Type B pancreatic cell (in vitro differentiated cells): ENCODE measurements around the gene CORO7. TPM values are rescaled to one million over a fixed set of nuclear protein-coding genes. Genes with fewer than 3 reads are reported as not detected.

Experiments
- DNase-seq: peaks from one replicate; pipeline ENCODE4 v3.0.0; 2021; ENCODE audit warnings: mixed read lengths; ENCODE audit not compliant: unreplicated experiment; ENCODE audit errors: extremely low spot score
- H3K27ac Mint-ChIP-seq: 2 replicates; pipeline ENCODE4 v1.8.0; 2021; ENCODE audit warnings: mild to moderate bottlenecking, mixed read lengths
- H3K27me3 Mint-ChIP-seq: 2 replicates; pipeline ENCODE4 v1.8.0; 2021; ENCODE audit warnings: mixed read lengths
- H3K36me3 Mint-ChIP-seq: 2 replicates; pipeline ENCODE4 v1.8.0; 2021; ENCODE audit warnings: mixed read lengths
- H3K4me1 Mint-ChIP-seq: one replicate; pipeline ENCODE4 v1.8.0; 2021; ENCODE audit warnings: mixed read lengths; ENCODE audit not compliant: unreplicated experiment
- H3K4me3 Mint-ChIP-seq: 2 replicates; pipeline ENCODE4 v1.8.0; 2021; ENCODE audit warnings: mild to moderate bottlenecking, mixed read lengths
- H3K9me3 Mint-ChIP-seq: 2 replicates; pipeline ENCODE4 v1.8.0; 2021; ENCODE audit warnings: mixed read lengths
- total RNA-seq: library from RNA; stranded (reverse); gene quantifications from 2 replicates; pipeline ENCODE4 v1.2.1, GENCODE V29; 2021; ENCODE audit warnings: low replicate concordance
- TF ChIP-seq, protein P1 (sequence below): fragments of 200-600 bp; sonication (generic); conservative IDR thresholded peaks from 2 replicates; pipeline ENCODE4 v1.5.0; 2021; ENCODE audit warnings: antibody characterized with exemption, mild to moderate bottlenecking

The CORO7 gene
- total RNA-seq, 1 donor from 2014 or later, result 32.3 TPM

DNA sequence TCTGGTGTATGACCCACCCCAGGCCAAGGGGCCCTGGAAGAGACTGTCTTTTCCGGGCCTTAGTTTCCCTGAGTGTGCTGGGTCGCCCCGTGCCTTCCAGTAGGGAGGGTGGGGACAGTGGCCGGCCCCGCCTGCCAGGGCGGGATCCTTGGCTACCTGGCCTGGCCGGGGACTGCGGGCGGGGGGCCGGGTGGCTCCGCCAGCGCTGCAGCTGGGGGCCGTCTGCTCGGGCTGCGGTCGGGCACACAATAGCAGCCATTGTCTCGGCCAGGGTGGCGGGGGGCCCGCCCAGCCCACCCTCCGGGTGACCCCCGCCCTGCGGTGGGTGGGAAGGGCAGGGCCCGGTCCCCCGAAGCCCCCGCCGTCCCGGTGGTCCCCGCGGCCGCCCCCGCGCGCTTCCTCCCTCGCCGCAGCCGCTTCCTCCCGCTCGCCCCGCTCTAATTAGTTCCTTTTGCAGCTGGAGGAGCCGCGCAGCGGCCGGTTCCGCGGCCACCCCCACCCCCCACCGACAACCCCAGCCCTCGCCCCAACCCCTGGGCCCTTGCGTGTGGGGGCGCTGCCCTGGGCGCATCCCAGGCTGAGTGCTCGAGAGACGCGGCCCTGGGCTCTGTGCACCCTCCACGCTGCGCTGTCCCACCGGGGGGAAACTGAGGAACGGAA lies 88.9 kb downstream of the CORO7 start:
- Mint-ChIP-seq H3K36me3 (no peaks in the 10 kb centered on the region), H3K9me3 (no peaks in the 10 kb centered on the region), H3K4me3 (peak overlapping the region; percentile 74), H3K27ac (no peak overlapping the region), H3K4me1 (peaks cover 20% of the 10 kb centered on the region), H3K27me3 (no peaks in the 10 kb centered on the region)
- no peak for DNase-seq
- TF ChIP-seq, protein P1, sequence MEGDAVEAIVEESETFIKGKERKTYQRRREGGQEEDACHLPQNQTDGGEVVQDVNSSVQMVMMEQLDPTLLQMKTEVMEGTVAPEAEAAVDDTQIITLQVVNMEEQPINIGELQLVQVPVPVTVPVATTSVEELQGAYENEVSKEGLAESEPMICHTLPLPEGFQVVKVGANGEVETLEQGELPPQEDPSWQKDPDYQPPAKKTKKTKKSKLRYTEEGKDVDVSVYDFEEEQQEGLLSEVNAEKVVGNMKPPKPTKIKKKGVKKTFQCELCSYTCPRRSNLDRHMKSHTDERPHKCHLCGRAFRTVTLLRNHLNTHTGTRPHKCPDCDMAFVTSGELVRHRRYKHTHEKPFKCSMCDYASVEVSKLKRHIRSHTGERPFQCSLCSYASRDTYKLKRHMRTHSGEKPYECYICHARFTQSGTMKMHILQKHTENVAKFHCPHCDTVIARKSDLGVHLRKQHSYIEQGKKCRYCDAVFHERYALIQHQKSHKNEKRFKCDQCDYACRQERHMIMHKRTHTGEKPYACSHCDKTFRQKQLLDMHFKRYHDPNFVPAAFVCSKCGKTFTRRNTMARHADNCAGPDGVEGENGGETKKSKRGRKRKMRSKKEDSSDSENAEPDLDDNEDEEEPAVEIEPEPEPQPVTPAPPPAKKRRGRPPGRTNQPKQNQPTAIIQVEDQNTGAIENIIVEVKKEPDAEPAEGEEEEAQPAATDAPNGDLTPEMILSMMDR, result no peak

DNA sequence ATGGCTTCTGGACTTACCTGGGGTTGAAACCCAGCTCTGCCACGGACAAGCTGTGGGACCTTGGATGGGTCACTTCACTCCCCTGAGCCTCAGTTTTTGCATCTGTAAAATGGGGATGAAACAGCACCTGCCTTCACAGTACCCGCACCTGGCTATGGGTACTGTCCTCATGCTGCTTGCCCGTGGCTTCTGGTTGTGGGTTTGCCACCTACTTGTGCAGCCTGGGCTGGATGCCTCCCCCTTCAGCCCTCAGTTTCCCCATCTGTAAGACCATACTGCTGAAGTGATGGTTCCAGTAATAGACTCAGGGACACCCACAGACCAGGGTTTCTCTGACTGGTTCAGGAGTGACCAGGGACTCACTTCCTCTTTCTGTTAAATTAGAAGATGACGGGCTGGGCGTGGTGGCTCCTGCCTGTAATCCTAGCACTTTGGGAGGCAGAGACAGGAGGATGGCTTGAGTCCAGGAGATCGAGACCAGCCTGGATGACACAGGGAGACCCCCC lies 91.1 kb downstream of the CORO7 start:
- Mint-ChIP-seq H3K36me3 (no peaks in the 10 kb centered on the region), H3K27ac (no peak overlapping the region), H3K4me3 (no peak overlapping the region), H3K27me3 (no peaks in the 10 kb centered on the region), H3K4me1 (peaks cover 20% of the 10 kb centered on the region), H3K9me3 (no peaks in the 10 kb centered on the region)
- no peak for DNase-seq
- TF ChIP-seq, protein P1, result no peak

DNA sequence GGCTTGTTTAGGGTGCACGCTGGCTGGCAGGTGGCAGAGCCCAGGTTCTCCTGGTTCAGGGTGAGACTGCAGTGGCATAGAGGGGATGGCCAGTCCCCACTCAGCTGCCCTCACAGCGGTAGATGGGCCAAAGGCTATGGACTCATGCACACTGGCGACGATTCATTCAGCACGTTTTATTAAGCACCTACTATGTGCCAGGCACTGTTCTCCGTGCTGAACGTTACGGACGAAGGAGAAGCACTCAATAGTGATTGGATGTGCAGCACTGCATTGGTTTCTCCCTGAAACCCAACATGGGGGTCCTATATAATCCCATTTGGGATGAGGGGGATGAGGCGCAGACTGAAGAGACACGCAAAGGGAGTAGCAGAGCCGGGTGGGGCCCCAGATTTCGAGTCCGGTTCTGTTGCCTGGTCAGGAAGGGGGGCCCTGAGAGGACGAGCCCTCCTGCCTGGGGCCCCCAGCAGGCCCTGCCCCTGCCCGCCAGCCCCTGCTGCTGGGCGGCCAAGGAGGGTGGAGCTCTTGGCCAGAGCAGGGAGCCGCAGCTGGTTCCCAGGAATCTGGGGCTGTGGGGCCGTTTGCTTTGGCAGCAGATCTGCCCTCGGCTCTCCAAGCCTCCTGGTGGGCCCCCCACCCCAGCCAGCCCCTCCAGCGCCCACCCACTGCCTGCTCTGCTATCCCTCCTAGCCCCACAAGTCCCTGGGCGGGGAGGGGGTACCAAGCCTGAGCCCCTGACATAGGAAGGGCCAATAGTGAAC lies 91.7 kb downstream of the CORO7 start:
- peaks cover 17% of the 10 kb centered on the region for H3K4me1 Mint-ChIP-seq

DNA sequence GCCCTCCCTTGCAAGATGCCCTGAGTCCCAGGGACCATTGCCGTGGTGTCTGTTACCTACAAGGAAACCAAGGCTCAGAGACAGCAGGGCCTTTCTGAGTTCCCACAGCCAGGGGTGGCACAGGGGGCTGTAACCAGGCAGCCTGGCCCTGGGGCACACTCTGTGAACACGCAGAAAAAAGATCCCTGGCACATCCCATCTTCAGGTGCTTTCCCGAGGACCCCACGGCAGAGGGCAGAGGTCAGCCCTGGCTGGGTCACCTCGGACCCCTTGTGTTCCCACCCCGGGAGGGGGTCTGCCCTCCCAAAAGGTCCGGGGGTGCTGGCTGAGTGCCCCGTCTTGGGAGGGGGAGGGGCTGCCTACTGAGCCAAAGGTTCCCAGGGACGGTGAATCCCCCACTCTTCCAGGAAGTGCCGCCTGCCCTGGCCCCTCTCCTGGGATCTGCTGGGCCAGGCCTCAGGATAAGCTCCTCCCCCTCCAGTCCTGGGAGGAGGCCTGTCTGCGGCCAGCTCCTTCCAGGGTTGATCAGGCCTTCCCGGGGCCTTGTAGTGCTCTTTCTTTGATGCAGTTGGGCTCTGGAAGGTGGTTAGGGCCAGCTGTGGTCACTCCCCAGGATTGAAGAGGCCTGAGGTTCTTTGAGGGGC lies 92.4 kb downstream of the CORO7 start:
- no peaks in the 10 kb centered on the region for H3K27me3 Mint-ChIP-seq
- peak overlapping the region; percentile 66 for H3K4me3 Mint-ChIP-seq
- H3K4me1 Mint-ChIP-seq, result peaks cover 10% of the 10 kb centered on the region
- TF ChIP-seq, protein P1, result no peak
- H3K27ac Mint-ChIP-seq, result peak overlapping the region; percentile 34
- no peaks in the 10 kb centered on the region for H3K36me3 Mint-ChIP-seq
- no peak for DNase-seq
- H3K9me3 Mint-ChIP-seq, result no peaks in the 10 kb centered on the region

More for the DNA sequence above, 91.7 kb downstream of the CORO7 start:
- no peak for DNase-seq
- Mint-ChIP-seq H3K9me3 (no peaks in the 10 kb centered on the region), H3K36me3 (no peaks in the 10 kb centered on the region), H3K4me3 (peak overlapping the region; percentile 66), H3K27me3 (no peaks in the 10 kb centered on the region), H3K27ac (peak overlapping the region; percentile 34)
- TF ChIP-seq, protein P1, result no peak

DNA sequence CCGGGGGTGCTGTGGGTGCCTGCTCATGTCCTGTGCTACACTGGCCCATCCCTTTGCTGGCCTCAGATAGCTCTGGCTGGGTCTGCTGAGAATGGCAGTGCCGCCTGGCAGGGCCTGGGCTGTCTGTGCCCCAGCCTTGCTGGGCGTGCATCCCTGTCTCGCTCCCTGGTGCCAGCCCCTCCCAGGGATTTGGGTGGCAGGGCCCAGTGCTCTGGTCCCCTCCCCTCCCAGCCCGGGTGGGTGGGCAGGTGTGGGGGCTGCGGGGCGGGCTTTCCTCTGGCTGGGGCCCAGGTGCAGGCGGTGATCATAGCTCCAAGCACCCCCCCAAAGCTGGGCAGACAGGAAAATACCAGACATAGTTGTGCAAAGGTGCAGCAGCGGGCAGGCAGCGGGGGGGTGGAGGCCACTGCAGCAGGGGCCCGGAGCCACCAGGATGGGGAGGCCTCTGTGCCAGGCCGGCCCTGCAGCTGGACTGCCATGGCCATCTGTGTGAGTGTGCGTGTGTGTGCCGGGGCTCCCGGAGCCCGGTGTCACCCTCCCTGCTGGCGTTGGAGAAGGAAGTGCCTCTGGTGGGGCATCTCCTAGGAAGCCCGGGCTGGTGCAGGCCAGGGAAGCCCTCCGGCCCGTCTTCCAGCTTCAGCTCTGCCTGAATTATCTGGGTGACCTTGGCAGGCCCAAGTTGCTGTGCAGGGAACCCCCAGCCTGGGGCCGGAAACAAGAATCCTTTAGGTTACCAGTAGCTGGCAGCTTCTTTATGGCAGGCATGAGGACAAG lies 93.1 kb downstream of the CORO7 start:
- Mint-ChIP-seq H3K27ac (no peak overlapping the region), H3K36me3 (no peaks in the 10 kb centered on the region), H3K9me3 (no peaks in the 10 kb centered on the region), H3K4me3 (no peak overlapping the region), H3K4me1 (peaks cover 13% of the 10 kb centered on the region), H3K27me3 (no peaks in the 10 kb centered on the region)
- TF ChIP-seq, protein P1, result no peak
- no peak for DNase-seq
